Umbilical cord (tissue), 2 donors: ENCODE results near the gene TXLNB. TPM values are rescaled to one million over a fixed set of nuclear protein-coding genes. Genes with fewer than 3 reads are reported as not detected.
"Not testable (repeated sequence)": the region's sequence is repeated elsewhere in the genome, so short reads cannot be mapped to it uniquely, and the experiment has no call there.

Source experiments
- DNase-seq: peaks from one replicate; pipeline ENCODE4 v3.0.0-alpha.2; 2015; ENCODE audit warnings: low spot score
- total RNA-seq: library from RNA; depleted of rRNA; stranded (reverse); fragments of >200 nt; gene quantifications from one replicate; pipeline ENCODE4 v1.2.3, GENCODE V29; 2014; ENCODE audit warnings: low replicate concordance; ENCODE audit not compliant: insufficient read depth

The TXLNB gene
- total RNA-seq, 1 donor from 2014 or later: 3.9 TPM

GRCh38 chr6:139311831-139312230, 20.0 kb upstream of the TXLNB start:
- DNase-seq: no peak

GRCh38 chr6:139308936-139309603, 17.3 kb upstream of the TXLNB start:
- DNase-seq: no peak

GRCh38 chr6:139308286-139308916, 16.6 kb upstream of the TXLNB start:
- DNase-seq: no peak

- no peak for DNase-seq
Observed at GRCh38 chr6:139306291-139306981, 14.6 kb upstream of the TXLNB start.

- DNase-seq: no peak
Observed at GRCh38 chr6:139303185-139303584, 11.4 kb upstream of the TXLNB start.

DNA sequence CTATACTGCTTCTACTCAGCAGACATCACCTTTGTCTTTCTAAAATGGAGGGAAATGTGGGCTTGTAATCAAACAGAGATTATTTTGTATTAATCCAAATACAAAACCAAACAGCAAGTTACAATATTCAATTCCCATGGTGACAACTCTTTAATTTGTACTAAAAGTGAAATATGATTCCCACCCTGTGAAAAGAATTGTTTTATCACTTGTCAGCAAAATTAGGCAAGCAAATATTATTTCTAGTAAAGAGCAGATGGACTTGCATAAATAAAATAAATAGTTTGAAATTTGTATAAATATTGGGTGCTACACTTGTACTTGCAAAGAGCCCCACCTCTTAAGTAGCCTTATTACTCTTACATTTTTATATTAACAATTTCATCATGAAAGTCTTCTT, 6.1 kb upstream of the TXLNB start:
- no peak for DNase-seq

GRCh38 chr6:139296927-139297326, 5.1 kb upstream of the TXLNB start:
- DNase-seq: no peak

DNA sequence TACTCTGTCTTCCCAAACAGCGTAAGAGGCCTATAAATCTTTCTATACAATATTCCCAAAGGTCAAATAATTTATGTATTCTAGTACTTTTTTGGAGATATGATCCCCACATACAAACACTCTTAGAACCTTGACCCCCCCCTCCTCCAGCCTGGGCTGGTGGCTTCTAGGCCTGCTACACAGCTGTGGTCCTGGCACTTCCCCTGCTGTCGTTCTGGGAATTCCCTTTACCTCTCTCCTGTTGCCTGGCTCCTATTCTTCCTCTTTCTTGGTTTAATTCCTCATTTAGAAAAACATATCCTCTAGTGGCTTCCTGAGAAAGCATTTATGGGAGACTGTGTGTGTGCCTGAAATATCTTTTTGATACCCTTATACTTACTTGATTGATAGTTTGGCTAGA, 4.1 kb upstream of the TXLNB start:
- DNase-seq: no peak

DNA sequence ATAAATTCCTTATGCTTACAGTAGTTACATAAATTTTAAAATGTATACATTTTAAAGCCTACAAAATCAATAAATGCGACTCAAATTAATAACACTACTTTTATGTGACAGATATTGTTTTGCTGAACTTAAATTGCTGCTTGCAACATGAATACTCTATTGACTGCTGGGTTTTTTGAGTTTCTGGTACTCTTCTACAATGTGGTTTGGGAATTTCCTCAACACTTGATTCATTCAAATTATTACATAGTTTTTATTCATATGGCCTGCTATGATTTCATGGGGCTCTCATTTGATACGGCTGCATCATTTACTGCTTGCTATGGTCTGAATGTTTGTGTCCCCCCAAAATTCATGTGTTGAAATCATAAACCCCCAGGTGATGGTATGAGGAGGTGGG, 2.3 kb upstream of the TXLNB start:
- no peak for DNase-seq

GRCh38 chr6:139293230-139293629, 1.4 kb upstream of the TXLNB start:
- not testable (repeated sequence) for DNase-seq

- DNase-seq: peak; percentile 25
Observed at GRCh38 chr6:139290787-139291311, 949 bp downstream of the TXLNB start.

DNA sequence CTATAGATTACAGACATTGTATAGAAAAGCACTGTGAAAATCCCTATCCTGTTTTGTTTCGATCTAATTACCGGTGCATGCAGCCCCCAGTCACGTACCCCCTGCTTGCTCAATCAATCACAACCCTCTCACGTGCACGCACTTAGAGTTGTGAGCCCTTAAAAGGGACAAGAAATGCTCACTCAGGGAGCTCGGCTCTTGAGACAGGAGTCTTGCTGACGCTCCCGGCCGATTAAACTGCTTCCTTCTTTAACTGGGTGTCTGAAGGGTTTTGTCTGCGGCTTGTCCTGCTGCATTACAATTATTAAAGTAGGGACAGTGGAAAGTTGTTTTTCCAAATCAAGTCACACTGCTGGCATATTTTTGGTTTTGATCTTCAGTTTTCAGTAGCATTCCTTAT, 2.6 kb downstream of the TXLNB start:
- no peak for DNase-seq

DNA sequence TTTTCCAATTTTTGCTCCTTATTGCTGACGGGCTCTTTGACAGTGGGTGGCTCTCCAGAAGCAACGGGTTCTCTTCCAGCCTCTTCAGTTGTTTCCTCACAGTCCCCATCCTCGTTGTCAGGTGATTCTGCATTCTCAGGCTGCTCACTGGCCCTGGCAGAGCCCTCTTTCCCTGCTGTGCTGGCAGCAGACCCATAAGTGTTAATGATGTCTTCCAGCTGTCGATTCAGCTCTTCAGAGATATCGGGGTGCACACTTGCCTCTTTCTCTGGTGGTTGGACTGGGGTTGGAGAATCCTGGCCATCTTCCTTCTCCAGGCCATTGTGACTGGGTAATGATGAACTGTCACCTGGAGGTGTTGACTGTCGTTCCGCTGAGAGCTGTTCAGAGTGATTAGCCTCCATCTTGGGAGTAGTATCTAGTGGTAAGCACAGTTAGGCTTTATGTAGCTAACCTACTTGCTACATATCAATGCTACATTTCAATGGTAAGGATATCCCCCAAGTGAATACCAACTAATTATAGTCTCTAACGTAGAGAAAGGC, 3.2 kb downstream of the TXLNB start:
- DNase-seq: no peak

- no peak for DNase-seq
Observed at GRCh38 chr6:139287868-139288267, 3.9 kb downstream of the TXLNB start.

DNA sequence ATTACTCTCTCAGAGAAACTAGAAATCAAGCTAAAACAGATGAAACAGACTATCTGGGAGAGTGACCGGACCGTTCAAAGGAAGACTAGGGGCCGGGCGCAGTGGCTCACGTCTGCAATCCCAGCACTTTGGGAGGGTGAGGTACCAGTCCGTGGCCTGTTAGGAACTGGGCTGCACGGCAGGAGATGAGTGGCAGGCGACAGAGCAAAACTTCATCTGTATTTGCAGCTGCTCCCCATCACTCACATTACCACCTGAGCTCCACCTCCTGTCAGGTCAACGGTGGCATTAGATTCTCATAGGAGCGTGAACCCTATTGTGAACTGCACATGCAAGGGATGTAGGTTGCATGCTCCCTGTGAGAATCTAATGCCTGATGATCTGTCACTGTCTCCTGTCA, 5.4 kb downstream of the TXLNB start:
- DNase-seq: not testable (repeated sequence)

DNA sequence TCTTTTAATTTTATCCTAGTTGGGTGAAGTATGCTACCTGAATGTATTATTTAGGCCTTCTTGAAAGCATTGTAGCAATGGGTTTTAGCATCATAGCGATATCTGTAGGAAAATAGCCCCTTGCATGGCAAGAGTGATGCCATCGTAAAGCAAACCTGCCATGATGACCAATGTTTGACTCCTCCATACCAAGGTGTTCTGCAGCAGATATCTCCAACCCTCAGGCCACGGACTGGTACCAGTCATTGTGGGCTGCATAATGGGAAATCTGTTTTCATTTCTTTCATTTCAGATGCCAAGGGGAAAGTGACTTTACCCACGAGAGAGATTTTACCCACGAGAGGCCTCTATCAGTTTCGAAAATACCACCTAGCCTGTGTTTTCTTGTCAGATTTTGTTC, 6.2 kb downstream of the TXLNB start:
- DNase-seq: no peak

GRCh38 chr6:139284789-139285188, 7.0 kb downstream of the TXLNB start:
- DNase-seq: no peak

DNA sequence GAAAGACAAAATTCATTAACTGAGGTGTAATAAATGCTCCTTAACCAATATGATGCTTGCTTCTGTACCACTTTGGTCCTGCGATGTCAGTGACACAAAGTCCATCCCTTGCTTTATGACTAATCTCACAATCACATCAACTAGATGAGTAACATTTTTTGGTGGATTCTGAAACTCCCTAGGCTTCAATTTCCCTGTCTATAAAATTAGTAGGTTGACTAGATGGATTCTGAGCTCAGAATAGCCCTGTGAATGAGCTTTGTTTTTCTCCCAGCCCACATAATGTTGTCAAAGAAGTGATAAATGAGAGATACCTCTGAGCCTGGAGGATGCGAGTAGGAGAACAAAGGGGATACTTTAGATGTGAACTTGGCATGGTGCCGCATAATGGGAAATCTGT, 9.1 kb downstream of the TXLNB start:
- no peak for DNase-seq

GRCh38 chr6:139278190-139278589, 13.6 kb downstream of the TXLNB start:
- DNase-seq: no peak

DNA sequence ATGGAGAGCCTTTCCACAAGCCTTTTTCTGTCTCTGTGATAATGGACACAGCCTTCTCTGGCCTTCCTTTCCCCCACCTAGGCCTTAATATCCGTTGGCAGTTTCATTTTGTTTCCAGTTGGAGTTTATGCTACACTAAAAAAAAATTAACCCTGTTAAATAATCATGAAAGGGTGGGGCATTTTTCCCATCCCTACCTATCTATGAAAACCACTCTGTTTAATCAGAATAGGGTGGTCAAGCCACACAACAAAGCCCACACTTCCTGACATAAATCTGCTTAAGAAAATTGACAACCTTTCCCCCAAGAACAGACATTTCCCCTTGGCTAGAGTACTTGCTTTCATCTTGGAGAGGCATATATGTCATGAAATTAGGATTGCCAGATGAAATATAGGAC, 14.2 kb downstream of the TXLNB start:
- no peak for DNase-seq

DNA sequence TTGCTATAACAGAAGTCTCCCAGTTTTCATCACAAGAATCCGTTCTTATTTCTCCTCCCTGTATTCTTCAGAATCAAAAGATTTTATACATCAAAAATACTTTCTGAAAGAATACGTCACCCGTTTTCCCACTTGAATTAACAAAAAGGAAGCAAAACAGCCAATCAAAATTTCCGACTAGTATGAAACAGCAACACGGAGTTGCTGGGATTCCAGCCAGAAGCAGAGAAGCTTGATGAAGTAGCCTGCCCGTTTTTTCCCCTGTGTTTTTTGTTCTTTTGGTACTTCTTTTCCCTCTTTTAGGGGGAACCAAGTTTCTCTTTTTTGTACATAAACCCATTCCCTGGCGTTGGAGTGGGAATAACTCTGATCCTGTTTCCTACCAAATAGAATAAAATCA, 14.6 kb downstream of the TXLNB start:
- no peak for DNase-seq

DNA sequence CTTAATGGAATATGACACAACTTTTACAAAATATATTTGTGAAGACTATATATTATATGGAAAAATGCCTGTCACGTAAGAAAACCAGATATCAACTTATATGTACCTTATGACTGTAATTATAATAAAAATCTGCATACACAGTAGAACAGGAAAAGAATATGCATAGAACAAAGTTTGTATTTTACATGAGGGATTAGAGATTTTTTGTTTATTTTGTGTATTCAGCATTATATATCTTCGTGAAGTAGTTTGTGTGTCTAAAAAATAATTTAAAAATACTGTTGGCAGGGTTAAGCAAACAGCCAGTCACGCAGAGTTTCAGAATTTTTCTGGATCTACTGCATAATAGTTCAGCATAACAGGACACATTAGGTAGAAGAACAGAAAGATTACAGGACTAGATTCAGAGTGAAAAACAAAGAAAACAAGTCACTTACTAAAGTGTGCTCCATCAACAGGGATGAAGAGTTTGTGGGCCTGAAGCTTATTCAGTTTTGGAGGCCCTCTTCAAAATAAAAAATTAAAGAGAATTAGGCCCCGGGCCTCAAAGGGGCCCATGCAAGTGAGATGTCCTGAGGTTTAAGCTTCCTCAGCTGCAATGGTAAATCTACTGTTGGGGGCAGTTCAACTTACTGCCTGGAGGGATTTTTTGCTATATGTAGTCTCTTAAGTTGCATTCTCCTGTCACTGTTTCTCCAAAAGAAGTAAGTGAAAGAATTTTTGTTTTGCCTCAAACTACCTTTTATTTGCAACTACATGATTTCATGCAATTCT, 16.3 kb downstream of the TXLNB start:
- DNase-seq: peak; percentile 72
